ENCODE results near the gene BSND.
"Not testable (repeated sequence)": the region's sequence is repeated elsewhere in the genome, so short reads cannot be mapped to it uniquely, and the experiment has no call there.

The BSND gene

DNA sequence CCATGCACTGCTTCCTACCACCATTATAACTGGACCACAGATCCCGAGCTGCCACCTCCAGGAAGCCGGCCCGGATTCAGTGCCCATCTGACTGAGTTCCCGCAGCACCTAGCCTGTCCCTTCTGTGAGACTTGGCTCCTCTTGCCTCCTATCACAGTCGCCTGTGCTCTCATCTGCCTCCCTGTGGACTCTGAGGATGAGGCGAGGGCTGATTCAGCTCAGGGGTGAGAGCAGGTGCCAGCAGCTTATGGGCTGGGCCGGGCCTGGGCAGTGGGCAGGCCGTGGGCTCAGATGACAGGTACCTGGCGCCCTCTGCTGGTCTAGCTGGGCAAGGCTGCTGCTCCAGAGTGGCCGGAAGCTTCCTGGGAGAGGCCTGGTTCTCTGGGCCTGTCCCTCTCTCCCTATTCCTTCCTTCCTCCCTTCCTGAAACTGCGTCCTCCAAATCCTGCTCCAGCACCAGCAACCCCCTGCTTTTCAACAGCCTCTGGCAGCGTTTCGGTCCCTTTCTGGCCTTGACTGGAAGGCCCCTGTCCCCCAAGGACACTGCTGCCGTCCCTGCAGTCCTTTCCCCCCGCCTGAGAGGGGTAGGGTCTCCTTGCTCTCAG is 23.3 kb downstream of the BSND start:
- peak; percentile 100 for ATAC-seq

DNA sequence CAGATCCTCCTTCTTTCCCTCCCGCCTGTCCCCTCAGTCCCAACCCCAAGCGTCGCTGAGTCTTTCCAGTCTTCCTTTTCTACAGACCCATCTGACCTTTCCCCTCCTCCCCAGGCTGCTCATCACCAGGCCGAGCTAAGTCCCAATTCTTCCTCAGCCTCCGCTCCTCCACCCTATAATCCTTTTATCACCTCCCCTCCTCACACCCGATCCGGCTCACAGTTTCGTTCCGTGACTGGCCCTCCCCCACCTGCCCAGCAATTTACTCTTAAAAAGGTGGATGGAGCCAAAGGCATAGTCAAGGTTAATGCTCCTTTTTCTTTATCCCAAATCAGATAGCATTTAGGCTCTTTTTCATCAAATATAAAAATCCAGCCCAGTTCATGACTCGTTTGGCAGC is 25.4 kb downstream of the BSND start:
- not testable (repeated sequence) for ATAC-seq

More for the DNA sequence above, 23.3 kb downstream of the BSND start:
- TF ChIP-seq SNAI2 (CRISPR knock-in tag; IDR thresholded peaks at IDR 0.05), result peak; percentile 72; the same call in 1 of the 2 replicates
- TF ChIP-seq, protein P1, sequence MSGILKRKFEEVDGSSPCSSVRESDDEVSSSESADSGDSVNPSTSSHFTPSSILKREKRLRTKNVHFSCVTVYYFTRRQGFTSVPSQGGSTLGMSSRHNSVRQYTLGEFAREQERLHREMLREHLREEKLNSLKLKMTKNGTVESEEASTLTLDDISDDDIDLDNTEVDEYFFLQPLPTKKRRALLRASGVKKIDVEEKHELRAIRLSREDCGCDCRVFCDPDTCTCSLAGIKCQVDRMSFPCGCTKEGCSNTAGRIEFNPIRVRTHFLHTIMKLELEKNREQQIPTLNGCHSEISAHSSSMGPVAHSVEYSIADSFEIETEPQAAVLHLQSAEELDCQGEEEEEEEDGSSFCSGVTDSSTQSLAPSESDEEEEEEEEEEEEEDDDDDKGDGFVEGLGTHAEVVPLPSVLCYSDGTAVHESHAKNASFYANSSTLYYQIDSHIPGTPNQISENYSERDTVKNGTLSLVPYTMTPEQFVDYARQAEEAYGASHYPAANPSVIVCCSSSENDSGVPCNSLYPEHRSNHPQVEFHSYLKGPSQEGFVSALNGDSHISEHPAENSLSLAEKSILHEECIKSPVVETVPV (CRISPR knock-in tag; IDR thresholded peaks at IDR 0.05), result no peak

DNA sequence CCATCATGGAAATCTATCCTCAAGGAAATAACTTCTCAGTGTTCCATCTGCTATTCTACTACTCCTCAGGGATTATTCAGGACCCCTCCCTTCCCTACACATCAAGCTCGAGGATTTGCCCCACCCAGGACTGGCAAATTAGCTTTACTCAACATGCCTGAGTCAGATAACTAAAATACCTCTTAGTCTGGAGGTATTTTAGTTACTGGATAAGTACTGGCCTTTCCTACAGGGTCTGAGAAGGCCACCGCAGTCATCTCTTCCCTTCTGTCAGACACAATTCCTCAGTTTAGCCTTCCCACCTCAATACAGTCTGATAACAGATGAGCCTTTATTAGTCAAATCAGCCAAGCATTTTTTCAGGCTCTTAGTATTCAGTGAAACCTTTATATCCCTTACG is 27.9 kb downstream of the BSND start:
- ATAC-seq, result not testable (repeated sequence)

DNA sequence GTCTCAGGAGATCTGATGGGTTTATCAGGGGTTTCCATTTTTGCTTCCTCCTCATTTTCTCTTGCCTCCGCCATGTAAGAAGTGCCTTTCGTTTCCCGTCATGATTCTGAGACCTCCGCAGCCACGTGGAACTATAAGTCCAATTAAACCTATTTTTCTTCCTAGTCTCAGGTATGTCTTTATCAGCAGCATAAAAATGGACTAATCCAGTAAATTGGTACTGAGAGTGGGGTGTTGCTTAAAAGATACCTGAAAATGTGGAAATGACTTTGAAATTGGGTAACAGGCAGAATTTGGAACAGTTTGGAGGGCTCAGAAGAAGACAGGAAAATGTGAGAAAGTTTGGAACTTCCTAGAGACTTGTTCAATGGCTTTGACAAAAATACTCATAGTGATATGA is 32.4 kb downstream of the BSND start:
- ATAC-seq, result not testable (repeated sequence)

DNA sequence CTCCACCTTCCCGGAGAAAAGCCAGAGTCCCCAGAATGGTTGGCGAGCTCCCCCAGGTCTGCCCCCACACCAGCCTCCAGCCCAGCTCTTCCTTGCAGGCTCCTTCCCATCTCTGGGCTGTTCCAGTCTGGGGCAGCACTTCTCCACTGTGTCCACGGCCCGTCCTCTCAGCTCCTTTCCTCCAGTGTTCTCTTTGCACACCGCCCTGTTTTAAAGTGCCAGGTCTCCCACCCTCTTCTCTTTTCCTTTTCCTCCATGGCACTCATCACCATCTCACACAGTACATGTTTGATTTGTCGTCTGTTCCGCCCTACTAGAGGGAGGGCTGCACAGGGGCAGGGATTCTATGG is 34.5 kb downstream of the BSND start:
- ATAC-seq, result no peak
- TF ChIP-seq ZNF565 (CRISPR knock-in tag; conservative IDR thresholded peaks at IDR 0.05; ENCODE audit: low read depth), result no peak
- TF ChIP-seq, protein P1 (CRISPR knock-in tag; IDR thresholded peaks at IDR 0.05), result no peak
- TF ChIP-seq TOX (CRISPR knock-in tag; IDR thresholded peaks at IDR 0.05; ENCODE audit: borderline replicate concordance), result no peak
- TF ChIP-seq ARNTL (CRISPR knock-in tag; IDR thresholded peaks at IDR 0.05; ENCODE audit: borderline replicate concordance, low read depth), result no peak
- TF ChIP-seq, protein P2, sequence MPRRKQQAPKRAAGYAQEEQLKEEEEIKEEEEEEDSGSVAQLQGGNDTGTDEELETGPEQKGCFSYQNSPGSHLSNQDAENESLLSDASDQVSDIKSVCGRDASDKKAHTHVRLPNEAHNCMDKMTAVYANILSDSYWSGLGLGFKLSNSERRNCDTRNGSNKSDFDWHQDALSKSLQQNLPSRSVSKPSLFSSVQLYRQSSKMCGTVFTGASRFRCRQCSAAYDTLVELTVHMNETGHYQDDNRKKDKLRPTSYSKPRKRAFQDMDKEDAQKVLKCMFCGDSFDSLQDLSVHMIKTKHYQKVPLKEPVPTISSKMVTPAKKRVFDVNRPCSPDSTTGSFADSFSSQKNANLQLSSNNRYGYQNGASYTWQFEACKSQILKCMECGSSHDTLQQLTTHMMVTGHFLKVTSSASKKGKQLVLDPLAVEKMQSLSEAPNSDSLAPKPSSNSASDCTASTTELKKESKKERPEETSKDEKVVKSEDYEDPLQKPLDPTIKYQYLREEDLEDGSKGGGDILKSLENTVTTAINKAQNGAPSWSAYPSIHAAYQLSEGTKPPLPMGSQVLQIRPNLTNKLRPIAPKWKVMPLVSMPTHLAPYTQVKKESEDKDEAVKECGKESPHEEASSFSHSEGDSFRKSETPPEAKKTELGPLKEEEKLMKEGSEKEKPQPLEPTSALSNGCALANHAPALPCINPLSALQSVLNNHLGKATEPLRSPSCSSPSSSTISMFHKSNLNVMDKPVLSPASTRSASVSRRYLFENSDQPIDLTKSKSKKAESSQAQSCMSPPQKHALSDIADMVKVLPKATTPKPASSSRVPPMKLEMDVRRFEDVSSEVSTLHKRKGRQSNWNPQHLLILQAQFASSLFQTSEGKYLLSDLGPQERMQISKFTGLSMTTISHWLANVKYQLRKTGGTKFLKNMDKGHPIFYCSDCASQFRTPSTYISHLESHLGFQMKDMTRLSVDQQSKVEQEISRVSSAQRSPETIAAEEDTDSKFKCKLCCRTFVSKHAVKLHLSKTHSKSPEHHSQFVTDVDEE (CRISPR knock-in tag; IDR thresholded peaks at IDR 0.05), result no peak
- TF ChIP-seq GLIS3 (CRISPR knock-in tag; IDR thresholded peaks at IDR 0.05), result no peak
- TF ChIP-seq OSR1 (CRISPR knock-in tag; IDR thresholded peaks at IDR 0.05), result no peak
- TF ChIP-seq ZFP3 (CRISPR knock-in tag; IDR thresholded peaks at IDR 0.05), result no peak
- no peak for TF ChIP-seq CSDC2 (CRISPR knock-in tag; IDR thresholded peaks at IDR 0.05)
- TF ChIP-seq ZFP30 (CRISPR knock-in tag; IDR thresholded peaks at IDR 0.05), result no peak
- no peak for TF ChIP-seq RARB (CRISPR knock-in tag; IDR thresholded peaks at IDR 0.05)
- no peak for TF ChIP-seq ZNF70 (CRISPR knock-in tag; IDR thresholded peaks at IDR 0.05)
- TF ChIP-seq BACH2 (CRISPR knock-in tag; IDR thresholded peaks at IDR 0.05; ENCODE audit: borderline replicate concordance), result no peak
- TF ChIP-seq ESRRG (CRISPR knock-in tag; IDR thresholded peaks at IDR 0.05), result no peak
- no peak for TF ChIP-seq ISL1 (CRISPR knock-in tag; IDR thresholded peaks at IDR 0.05)

DNA sequence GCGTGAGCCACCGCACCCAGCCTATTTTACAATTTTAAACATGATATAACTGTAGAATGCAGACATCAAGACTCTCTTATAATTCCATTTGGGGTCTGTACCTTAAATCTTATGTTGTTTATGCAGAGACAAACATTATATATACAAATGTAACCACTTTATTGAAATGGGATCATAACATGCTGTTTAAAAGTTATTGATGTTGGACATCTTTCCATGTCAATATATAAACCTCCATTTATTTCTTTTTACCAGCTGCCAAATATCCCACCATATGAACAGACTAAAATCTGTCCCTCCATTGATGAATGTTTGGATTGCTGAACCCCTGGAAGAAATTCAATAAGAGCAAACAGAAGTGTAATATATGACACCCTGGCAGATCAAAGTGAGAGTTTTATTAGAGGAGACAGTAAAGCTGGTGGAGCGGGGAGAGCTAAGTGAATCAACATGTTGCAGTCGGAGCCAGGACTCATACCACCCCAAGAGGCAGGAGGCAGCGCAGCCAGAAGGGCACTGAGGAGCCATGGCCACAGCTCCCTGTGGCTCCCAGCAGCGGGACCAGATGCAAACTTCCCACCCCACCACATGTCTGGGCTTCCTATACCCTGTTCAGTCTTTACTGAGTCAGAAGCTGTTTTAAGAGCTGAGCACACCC is 35.9 kb downstream of the BSND start:
- peak; percentile 33; the same call in 1 of the 3 replicates for ATAC-seq
- no peak for TF ChIP-seq TCF4 (CRISPR knock-in tag; IDR thresholded peaks at IDR 0.05; ENCODE audit: borderline replicate concordance)
- TF ChIP-seq TOX (CRISPR knock-in tag; IDR thresholded peaks at IDR 0.05; ENCODE audit: borderline replicate concordance), result no peak
- no peak for TF ChIP-seq GLIS3 (CRISPR knock-in tag; IDR thresholded peaks at IDR 0.05)
- TF ChIP-seq, protein P3, sequence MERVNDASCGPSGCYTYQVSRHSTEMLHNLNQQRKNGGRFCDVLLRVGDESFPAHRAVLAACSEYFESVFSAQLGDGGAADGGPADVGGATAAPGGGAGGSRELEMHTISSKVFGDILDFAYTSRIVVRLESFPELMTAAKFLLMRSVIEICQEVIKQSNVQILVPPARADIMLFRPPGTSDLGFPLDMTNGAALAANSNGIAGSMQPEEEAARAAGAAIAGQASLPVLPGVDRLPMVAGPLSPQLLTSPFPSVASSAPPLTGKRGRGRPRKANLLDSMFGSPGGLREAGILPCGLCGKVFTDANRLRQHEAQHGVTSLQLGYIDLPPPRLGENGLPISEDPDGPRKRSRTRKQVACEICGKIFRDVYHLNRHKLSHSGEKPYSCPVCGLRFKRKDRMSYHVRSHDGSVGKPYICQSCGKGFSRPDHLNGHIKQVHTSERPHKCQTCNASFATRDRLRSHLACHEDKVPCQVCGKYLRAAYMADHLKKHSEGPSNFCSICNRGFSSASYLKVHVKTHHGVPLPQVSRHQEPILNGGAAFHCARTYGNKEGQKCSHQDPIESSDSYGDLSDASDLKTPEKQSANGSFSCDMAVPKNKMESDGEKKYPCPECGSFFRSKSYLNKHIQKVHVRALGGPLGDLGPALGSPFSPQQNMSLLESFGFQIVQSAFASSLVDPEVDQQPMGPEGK (CRISPR knock-in tag; IDR thresholded peaks at IDR 0.05; ENCODE audit: borderline replicate concordance), result no peak
- TF ChIP-seq, protein P4, sequence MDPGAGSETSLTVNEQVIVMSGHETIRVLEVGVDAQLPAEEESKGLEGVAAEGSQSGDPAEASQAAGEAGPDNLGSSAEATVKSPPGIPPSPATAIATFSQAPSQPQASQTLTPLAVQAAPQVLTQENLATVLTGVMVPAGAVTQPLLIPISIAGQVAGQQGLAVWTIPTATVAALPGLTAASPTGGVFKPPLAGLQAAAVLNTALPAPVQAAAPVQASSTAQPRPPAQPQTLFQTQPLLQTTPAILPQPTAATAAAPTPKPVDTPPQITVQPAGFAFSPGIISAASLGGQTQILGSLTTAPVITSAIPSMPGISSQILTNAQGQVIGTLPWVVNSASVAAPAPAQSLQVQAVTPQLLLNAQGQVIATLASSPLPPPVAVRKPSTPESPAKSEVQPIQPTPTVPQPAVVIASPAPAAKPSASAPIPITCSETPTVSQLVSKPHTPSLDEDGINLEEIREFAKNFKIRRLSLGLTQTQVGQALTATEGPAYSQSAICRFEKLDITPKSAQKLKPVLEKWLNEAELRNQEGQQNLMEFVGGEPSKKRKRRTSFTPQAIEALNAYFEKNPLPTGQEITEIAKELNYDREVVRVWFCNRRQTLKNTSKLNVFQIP (CRISPR knock-in tag; IDR thresholded peaks at IDR 0.05; ENCODE audit: borderline replicate concordance, low read depth), result no peak
- no peak for TF ChIP-seq ESRRG (CRISPR knock-in tag; IDR thresholded peaks at IDR 0.05)
- no peak for TF ChIP-seq OSR1 (CRISPR knock-in tag; IDR thresholded peaks at IDR 0.05)
- TF ChIP-seq, protein P5, sequence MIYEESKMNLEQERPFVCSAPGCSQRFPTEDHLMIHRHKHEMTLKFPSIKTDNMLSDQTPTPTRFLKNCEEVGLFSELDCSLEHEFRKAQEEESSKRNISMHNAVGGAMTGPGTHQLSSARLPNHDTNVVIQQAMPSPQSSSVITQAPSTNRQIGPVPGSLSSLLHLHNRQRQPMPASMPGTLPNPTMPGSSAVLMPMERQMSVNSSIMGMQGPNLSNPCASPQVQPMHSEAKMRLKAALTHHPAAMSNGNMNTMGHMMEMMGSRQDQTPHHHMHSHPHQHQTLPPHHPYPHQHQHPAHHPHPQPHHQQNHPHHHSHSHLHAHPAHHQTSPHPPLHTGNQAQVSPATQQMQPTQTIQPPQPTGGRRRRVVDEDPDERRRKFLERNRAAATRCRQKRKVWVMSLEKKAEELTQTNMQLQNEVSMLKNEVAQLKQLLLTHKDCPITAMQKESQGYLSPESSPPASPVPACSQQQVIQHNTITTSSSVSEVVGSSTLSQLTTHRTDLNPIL (CRISPR knock-in tag; IDR thresholded peaks at IDR 0.05; ENCODE audit: low read depth), result no peak
- no peak for TF ChIP-seq CSDC2 (CRISPR knock-in tag; IDR thresholded peaks at IDR 0.05)
- no peak for TF ChIP-seq SNAI2 (CRISPR knock-in tag; IDR thresholded peaks at IDR 0.05)
- TF ChIP-seq ZNF70 (CRISPR knock-in tag; IDR thresholded peaks at IDR 0.05), result no peak
